WI38 (cell line): ENCODE results near the gene MAP1A.

ENCODE experiments used
- H3K4me3 ChIP-seq: 2 replicates; pipeline ENCODE4 v1.5.1; 2011; ENCODE audit warnings: low read depth, mild to moderate bottlenecking, control low read depth, low read length
- CTCF ChIP-seq: IDR thresholded peaks from 2 replicates; pipeline ENCODE4 v1.5.1; 2012; ENCODE audit warnings: low read depth, mild to moderate bottlenecking, control low read depth, low read length

The MAP1A gene

GRCh38 chr15:43498990-43499389 is 18.4 kb upstream of the MAP1A start:
- TF ChIP-seq CTCF, result no peak
- no peak overlapping the region for H3K4me3 ChIP-seq

GRCh38 chr15:43499635-43500034 is 17.8 kb upstream of the MAP1A start:
- TF ChIP-seq CTCF, result no peak

GRCh38 chr15:43505738-43506137 is 11.7 kb upstream of the MAP1A start:
- no peak overlapping the region for H3K4me3 ChIP-seq

More at GRCh38 chr15:43499635-43500034, 17.8 kb upstream of the MAP1A start:
- H3K4me3 ChIP-seq, result no peak overlapping the region

GRCh38 chr15:43508421-43508820 is 9.0 kb upstream of the MAP1A start:
- TF ChIP-seq CTCF, result no peak
- no peak overlapping the region for H3K4me3 ChIP-seq

More at GRCh38 chr15:43505738-43506137, 11.7 kb upstream of the MAP1A start:
- TF ChIP-seq CTCF, result no peak

- no peak for TF ChIP-seq CTCF
- no peak overlapping the region for H3K4me3 ChIP-seq
These were observed 8.3 kb upstream of the MAP1A start for GRCh38 chr15:43508991-43509659.

GRCh38 chr15:43509660-43510199 is 7.7 kb upstream of the MAP1A start:
- peak overlapping the region; percentile 65 for H3K4me3 ChIP-seq
- no peak for TF ChIP-seq CTCF

- H3K4me3 ChIP-seq, result peak overlapping the region; percentile 65
- peak; percentile 33 for TF ChIP-seq CTCF
These were observed 7.0 kb upstream of the MAP1A start for GRCh38 chr15:43510200-43511011.
